ENCODE data around the gene IBSP.

The IBSP gene

DNA sequence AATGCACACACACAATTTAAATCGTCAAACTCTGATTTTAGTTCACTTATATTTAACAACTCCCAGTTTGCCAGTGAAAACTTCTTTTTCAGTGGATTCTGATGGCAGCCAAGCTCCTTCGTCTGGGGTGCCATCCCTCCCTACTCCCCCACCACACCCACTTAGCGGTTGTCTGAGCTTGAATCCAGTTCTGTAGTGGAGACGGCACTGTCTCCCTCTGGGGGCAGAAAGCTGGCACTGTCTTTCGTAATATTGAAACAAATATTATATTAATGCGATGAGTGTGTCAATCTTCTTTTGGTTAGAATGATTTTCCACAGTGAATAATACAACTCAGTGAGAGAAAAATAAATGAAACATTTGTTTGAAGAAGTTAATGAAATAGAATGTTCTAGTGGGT lies 38.9 kb downstream of the IBSP start:
- DNase-seq (ENCODE audit: low spot score), result no peak

DNA sequence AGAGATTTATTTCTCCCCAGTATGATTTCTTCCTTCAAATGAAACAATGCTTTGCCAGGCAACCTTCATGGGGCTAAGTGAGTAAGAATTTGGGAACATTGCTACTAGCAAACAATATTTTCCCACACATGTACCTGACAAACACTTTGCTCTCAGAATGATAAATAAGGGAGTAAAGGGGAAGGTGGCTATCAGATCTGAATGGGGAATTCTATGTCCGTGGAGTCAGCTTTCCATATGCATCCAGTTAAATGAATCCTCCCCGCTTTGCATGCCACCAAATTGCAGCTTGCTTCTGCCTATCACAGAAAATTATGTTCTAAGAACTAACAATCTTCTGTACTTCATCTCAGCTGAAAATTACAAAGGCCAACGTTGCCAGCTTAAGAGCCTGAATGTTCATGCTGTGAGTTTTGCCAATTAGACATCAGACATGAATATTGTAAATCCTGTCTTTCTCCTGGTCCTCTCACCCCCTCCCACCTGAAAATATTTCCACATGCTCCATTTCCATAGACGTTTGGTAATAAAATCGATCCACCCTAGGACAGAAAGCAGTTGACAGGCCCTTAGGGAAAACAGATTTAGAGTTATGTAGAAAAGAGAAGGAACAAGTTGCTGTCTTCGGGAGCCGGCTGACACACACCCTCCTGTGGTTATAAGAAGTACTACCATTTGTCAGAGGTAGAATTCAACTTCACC lies 39.7 kb downstream of the IBSP start:
- DNase-seq (ENCODE audit: low spot score), result no peak

DNA sequence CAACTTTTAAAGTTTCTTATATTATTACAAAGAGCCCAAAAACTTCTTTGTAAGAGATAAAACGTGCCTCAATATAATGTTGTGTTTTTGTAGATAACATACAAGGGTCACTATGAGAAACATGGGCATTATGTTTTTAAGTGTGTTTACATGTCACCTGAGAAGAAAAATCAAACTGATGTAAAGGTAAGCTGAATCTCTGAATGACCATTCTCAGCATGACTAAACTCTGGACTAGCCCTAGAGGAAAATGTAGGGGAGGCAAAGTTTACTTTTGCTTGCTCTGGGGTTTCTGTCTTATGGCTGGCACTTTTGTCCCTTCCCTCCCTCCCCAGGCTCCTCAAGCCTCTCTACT lies 40.2 kb downstream of the IBSP start:
- DNase-seq (ENCODE audit: low spot score), result no peak

DNA sequence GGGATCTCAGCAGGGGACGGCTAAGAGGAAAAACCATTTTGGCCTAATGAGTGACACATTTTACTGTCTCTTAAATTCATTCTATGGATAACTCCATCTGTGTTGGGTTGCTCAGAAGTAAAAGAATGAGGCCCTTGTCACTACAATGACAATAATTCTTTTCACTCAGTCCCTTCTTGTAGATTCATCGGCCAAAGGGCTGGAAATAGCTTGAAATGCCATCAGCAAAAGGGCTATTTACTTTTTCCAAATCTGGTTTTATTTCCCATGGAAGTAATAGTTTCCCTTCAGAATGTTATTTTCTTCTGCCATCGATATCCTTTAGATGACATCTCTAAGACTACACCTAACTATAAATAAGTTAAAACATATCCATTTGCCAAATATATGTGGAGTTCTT lies 40.8 kb downstream of the IBSP start:
- no peak for DNase-seq (ENCODE audit: low spot score)

DNA sequence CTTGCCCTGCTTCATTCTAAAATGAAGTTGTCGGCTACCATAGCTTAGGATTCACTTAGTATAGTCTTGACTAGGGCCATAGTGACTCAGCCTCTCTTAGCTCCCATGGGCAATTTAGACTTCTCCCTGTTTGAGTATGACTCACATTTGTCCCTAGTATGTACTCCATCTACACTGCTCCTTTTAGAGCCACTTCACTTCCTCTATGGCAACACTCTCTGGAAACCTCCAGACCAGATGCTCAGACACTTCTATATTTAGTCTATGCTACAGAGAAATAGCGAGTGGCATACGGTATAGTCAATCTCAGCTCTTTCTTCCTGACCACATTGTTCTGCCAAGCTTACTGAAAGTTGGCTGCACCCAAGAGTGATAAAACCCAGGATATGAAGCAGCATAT lies 44.6 kb downstream of the IBSP start:
- DNase-seq (ENCODE audit: low spot score), result no peak

DNA sequence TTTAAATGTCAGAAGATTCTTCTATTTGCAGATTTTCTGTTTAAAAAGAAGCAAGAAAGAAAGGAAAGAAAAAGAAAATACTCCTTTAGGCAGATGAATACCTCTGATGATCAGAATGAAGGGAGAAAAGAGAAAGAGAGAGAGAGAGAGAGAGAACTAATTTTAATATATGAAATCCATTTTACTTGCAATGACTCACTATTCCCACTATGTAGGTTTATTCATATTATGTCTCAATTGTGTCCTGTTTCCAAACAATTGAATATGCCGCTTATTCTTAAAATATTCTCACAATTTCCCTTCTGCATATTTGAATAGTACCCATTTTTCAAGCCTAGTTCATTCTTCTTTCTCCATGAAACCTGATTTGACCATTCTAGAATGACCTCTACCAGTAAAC lies 45.1 kb downstream of the IBSP start:
- DNase-seq (ENCODE audit: low spot score), result no peak

DNA sequence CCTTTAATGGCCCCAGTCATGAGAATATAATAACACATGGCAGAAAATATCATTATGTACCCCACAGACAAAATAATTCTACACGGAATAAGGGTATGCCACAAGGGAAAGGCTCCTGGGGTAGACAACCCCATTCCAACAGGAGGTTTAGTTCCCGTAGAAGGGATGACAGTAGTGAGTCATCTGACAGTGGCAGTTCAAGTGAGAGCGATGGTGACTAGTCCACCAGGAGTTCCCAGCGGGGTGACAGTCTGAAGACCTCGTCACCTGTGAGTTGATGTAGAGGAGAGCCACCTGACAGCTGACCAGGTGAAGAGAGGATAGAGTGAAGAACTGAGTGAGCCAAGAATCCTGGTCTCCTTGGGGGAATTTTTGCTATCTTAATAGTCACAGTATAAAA lies 46.9 kb downstream of the IBSP start:
- no peak for DNase-seq (ENCODE audit: low spot score)

DNA sequence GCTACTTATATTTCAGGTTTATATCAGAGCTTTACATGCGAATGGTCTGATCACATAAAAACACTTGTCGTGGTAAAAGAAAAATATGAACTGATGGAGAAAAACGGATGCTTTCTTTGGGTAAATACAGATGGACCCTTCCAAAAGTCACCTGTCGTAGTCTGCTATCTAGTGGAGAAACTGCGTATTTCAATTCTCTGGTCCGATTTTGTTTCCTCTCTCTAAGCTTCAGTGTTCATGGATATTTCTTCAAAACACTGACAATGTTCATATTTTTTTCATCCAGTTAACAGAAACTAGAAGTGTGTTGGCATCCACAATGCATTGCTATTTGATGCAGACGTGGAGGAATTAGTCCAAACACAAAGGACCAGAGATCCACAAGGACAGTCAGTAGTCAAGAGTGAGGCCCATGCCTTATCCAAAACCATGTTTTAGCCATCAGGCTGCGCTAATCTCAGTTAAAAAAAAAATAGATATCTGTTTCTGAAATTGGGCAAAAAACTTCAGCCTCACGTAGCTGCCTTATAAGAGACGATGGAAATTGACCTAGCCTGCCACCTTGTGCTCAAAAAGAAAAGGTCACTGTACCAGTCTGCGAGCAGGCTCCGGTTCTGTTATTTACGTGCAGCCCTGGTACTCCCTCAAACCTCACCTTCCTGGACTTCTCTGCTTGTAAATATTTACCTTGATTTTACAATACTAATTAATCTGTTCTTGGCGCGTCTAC lies 49.4 kb downstream of the IBSP start:
- DNase-seq (ENCODE audit: low spot score), result no peak

DNA sequence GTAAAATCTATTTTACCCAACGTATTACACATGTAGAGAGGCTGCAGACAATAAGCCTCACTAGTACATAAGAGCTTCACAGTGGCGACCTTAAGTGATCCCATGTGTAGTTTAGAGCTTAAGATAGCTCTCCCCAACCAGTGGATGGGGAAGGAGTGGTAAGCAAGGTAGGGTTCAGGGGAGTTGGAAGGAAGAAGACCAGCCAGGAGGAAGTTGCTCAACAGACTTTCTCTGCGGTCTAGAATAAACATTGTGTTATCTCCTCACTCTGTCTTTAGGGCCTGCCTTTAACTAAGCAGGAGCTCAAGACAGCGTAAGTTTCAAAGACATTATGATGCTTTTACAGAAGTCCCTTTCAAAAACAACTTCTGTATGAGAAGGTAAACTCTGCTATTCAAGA lies 50.3 kb downstream of the IBSP start:
- DNase-seq (ENCODE audit: low spot score), result no peak

DNA sequence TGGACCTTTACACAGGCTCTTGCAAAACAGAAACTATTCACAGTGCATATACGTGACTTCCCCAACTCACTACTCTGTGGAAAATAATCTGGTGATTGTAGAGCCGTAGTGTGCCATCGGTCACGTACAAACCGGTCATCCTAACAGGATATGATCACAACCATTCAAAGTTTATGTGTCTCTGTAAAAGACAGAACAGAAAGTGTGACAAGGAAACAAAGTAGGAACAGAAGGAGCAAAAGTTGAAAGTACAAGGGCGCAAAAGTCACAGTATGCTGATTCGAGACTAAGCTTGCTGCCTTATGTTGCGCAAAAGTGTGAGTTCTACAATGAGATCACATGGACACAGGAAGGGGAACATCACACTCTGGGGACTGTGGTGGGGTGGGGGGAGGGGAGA lies 52.0 kb downstream of the IBSP start:
- no peak for DNase-seq (ENCODE audit: low spot score)

DNA sequence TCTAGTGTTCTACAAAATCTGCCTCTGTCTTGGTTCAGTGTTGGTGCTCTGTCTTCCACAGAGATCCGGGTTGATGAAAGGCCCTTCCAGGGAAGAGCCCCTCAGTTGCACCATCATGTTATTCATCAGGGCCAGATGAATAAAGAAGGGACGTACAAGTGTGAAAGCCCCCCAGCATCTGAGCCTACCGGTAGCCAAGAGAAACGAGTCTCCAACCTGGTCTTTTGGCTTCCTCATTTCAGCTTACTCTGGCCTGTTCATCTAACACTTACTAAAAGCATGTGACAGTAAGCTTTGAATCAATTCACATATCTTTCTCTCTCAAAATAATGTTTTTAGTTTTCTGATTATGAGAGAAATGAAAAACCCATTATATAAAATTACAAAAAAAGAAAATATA lies 52.6 kb downstream of the IBSP start:
- no peak for DNase-seq (ENCODE audit: low spot score)

DNA sequence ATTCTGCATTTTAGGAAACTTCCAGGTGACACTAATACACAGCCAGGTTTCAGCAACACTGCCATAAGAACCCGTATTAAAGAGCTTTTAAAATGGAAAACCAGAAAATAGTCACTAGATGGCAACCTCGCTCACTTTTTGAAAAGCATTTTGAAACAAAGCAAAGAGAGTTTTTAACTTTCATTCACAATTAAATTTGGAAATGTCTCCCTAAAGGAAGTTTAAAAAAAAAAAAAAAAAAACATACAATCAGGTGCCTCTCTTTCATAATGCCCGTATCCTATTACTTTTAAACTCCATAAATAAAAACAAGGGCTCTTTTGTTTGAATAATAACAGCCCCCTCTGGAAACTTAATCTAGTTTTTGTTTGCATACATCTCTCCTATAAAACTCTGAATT lies 53.8 kb downstream of the IBSP start:
- DNase-seq (ENCODE audit: low spot score), result no peak

DNA sequence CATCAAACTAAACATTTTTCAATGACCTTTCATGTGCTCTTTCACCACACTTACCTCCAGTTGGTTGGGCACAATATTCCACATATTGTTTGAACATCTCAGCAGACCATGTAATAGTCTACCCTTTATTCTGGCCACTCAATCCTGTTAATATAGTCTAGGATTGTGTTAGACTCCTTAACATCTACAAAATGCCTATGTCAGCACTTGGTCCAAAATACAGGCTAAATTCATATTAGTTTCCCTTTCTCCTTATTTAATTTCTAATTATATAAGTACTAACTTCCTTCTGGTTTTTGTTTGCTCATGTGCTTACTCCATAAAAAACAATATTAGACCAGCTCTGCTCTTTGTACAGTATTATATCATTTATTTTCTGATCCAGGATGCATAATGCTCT lies 54.5 kb downstream of the IBSP start:
- no peak for DNase-seq (ENCODE audit: low spot score)

DNA sequence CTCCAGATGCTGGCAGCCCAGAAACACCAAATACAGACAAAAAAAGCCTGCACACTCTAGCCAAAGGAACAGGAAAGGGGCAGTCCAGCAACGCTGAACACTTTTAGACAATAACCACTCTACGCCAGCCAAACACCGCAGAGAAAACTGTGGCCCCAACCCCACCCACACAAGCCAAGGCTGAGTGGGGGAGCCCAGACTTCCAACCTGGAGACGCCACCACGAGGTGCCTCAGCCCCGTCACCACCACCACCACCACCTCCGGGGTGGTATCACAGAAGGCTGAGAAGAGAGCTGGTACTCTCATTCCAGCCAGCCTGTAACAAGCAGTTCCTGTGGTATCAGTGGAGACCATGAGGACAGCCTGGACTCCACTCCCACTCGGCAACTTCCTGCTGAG lies 56.2 kb downstream of the IBSP start:
- no peak for DNase-seq (ENCODE audit: low spot score)

DNA sequence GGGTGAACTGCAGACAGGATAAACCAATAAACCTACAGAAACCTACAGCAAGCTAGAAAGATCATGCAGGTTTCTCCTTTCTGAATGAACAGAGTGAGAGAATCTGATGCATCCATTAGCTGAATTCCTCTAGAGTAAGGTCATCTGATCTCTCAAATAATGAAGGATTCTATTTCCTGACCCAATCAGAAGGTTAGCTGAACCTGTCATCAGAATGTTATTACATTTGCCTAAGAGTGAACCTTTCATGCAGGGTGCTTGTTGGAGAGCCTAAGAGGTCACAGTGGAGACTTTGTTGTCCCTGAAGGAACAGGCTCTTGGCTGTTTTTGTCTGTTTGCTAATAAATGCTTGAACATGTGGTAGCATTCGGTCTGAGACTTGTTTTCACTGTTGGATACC lies 57.5 kb downstream of the IBSP start:
- DNase-seq (ENCODE audit: low spot score), result no peak

DNA sequence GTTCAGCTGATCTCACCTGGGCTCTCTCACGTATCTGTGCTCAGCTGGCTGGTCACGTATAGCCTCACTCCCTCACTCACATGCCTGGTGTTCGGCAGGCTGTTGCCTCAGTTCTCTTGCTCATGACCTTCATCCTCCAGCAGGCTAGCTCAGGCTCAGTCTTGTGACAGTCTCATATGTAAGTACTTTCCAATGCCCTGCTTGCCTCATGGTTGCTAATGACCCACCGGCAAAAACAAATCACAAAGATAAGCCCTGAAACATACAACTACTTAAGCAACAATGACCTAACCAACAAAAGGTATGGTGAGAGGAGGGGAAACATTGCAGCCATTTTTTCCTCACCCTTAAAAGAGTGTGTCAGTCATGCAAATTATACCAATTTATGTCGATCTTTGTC lies 58.4 kb downstream of the IBSP start:
- DNase-seq (ENCODE audit: low spot score), result no peak
